Trophoblast cell (in vitro differentiated cells and primary cell): Measurements from ENCODE around the gene CDC7.
A peak's percentile ranks its signal among the peaks of the same experiment; 100 is the strongest.

Experiments
- DNase-seq, 2 donors: peaks; one replicate each; pipeline ENCODE4 v3.0.0-alpha.2; 2016
- H2AFZ ChIP-seq: 2 replicates; pipeline ENCODE4 v1.6.1; 2013; ENCODE audit warnings: low read length, moderate library complexity, mild to moderate bottlenecking; ENCODE audit not compliant: insufficient read depth, poor library complexity
- H2AK5ac ChIP-seq: 2 replicates; pipeline ENCODE4 v1.6.1; 2013; ENCODE audit warnings: mild to moderate bottlenecking, low read length
- H2BK120ac ChIP-seq: 2 replicates; pipeline ENCODE4 v1.6.1; 2013; ENCODE audit warnings: low read length, mild to moderate bottlenecking, moderate library complexity; ENCODE audit not compliant: insufficient read depth, poor library complexity
- H2BK12ac ChIP-seq: 2 replicates; pipeline ENCODE4 v1.6.1; 2013; ENCODE audit warnings: mild to moderate bottlenecking, low read length, moderate library complexity
- H2BK5ac ChIP-seq: 2 replicates; pipeline ENCODE4 v1.6.1; 2013; ENCODE audit warnings: low read length, low read depth, moderate library complexity, mild to moderate bottlenecking; ENCODE audit not compliant: poor library complexity
- H3K14ac ChIP-seq: 2 replicates; pipeline ENCODE4 v1.6.1; 2013; ENCODE audit warnings: mild to moderate bottlenecking, low read length
- H3K18ac ChIP-seq: 2 replicates; pipeline ENCODE4 v1.6.1; 2013; ENCODE audit warnings: mild to moderate bottlenecking, low read length
- H3K23ac ChIP-seq: 2 replicates; pipeline ENCODE4 v1.6.1; 2013; ENCODE audit warnings: low read length
- H3K27ac ChIP-seq: 2 replicates; pipeline ENCODE4 v1.5.1; 2013; ENCODE audit warnings: low read depth, mild to moderate bottlenecking, inconsistent platforms, low read length, moderate library complexity
- H3K27me3 ChIP-seq: 2 replicates; pipeline ENCODE4 v1.6.1; 2013; ENCODE audit warnings: inconsistent platforms, mild to moderate bottlenecking, low read length, moderate library complexity; ENCODE audit not compliant: insufficient read depth
- H3K36me3 ChIP-seq, 2 experiments: 1 replicate in 1 of 2; 2 replicates in 1 of 2; pipeline ENCODE4 v1.6.1; 2013; ENCODE audit warnings: low read length in 2 of 2, mild to moderate bottlenecking in 2 of 2, moderate library complexity in 1 of 2; ENCODE audit not compliant: insufficient read depth in 2 of 2, control insufficient read depth in 1 of 2
- H3K4ac ChIP-seq: 2 replicates; pipeline ENCODE4 v1.6.1; 2013; ENCODE audit warnings: low read depth, mild to moderate bottlenecking, low read length, moderate library complexity
- H3K4me1 ChIP-seq, 2 experiments: 1 replicate in 1 of 2; 2 replicates in 1 of 2; pipeline ENCODE4 v1.6.1; 2013; ENCODE audit warnings: low read length in 2 of 2, mild to moderate bottlenecking in 2 of 2, moderate library complexity in 1 of 2; ENCODE audit not compliant: insufficient read depth in 2 of 2, control insufficient read depth in 1 of 2
- H3K4me2 ChIP-seq: 2 replicates; pipeline ENCODE4 v1.6.1; 2013; ENCODE audit warnings: inconsistent platforms, mild to moderate bottlenecking, low read length, moderate library complexity
- H3K4me3 ChIP-seq: 2 replicates; pipeline ENCODE4 v1.5.1; 2013; ENCODE audit warnings: mild to moderate bottlenecking, low read depth, low read length, inconsistent platforms
- H3K79me1 ChIP-seq: one replicate; pipeline ENCODE4 v1.6.1; 2013; ENCODE audit warnings: low read length
- H3K79me2 ChIP-seq: 2 replicates; pipeline ENCODE4 v1.6.1; 2013; ENCODE audit warnings: low read length, mild to moderate bottlenecking; ENCODE audit not compliant: control insufficient read depth, insufficient read depth, poor library complexity
- H3K9ac ChIP-seq: 2 replicates; pipeline ENCODE4 v1.6.1; 2013; ENCODE audit warnings: mild to moderate bottlenecking, low read length
- H3K9me3 ChIP-seq: 2 replicates; pipeline ENCODE4 v1.6.1; 2013; ENCODE audit warnings: low read depth, mild to moderate bottlenecking, control low read depth, inconsistent platforms, low read length; ENCODE audit not compliant: insufficient read depth
- H4K12ac ChIP-seq: 2 replicates; pipeline ENCODE4 v1.6.1; 2013; ENCODE audit warnings: low read depth, mild to moderate bottlenecking, low read length, moderate library complexity
- H4K8ac ChIP-seq: 2 replicates; pipeline ENCODE4 v1.6.1; 2013; ENCODE audit warnings: low read depth, mild to moderate bottlenecking, low read length, moderate library complexity
- H4K91ac ChIP-seq: one replicate; pipeline ENCODE4 v1.6.1; 2013; ENCODE audit warnings: low read depth, mild to moderate bottlenecking, low read length, moderate library complexity
- WGBS: extraction: QIAGEN DNeasy Blood & Tissue Kit; methylation state at CpG from one replicate; pipeline ENCODE4 v1.1.7; 2013; ENCODE audit warnings: missing lambda C conversion rate; ENCODE audit not compliant: insufficient read length, insufficient coverage; ENCODE audit errors: extremely low coverage; 5-methylcytosine and 5-hydroxymethylcytosine counted together

The CDC7 gene

DNA sequence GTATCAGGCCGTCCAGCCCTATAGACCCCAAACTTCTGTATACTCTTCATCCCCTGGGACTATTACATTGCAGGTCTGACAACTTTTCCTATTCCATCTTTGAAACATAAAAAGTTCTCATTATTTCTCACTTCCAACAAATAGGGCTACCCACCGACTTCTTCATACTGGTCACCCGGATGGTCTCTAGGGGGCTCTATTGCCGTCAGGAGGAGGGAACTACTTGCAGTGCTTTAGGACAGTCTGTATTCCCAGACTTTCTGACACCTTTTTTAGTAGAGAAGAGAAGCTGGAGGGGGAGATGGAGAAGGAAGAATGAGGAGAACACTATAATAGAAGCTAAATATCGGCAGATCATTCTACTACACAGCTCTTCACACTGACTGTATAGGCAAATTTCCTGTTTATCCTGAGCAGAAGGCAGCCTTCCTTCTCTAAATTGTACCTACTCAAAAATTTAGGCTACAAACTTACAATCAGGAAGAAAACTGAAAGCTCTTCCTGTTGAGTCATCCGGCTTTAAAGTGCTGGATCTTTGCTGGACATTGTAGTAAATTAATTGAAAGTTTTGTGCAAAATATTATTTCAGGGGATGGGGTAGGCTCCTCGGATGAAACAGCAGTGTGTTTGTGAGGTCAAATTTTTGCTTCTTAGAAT, 54.6 kb downstream of the CDC7 start:
- Histone ChIP-seq H3K27ac (no peak overlapping the region), H2AK5ac (no peak overlapping the region), H4K91ac (no peak overlapping the region), H3K27me3 (no peaks in the 10 kb centered on the region), H3K36me3 (no peaks in the 10 kb centered on the region), H4K8ac (no peak overlapping the region), H3K79me2 (no peaks in the 10 kb centered on the region), H3K4me3 (no peak overlapping the region), H2AFZ (no peak overlapping the region), H3K14ac (no peak overlapping the region), H3K9ac (no peak overlapping the region), H2BK12ac (no peak overlapping the region), H3K79me1 (no peaks in the 10 kb centered on the region), H2BK120ac (no peak overlapping the region), H3K4me2 (no peak overlapping the region), H4K12ac (no peak overlapping the region), H3K9me3 (no peaks in the 10 kb centered on the region), H3K18ac (no peak overlapping the region), H3K4ac (no peak overlapping the region), H3K4me1 (peaks cover 3 to 13% of the 10 kb centered on the region in 2 experiments), H3K23ac (no peak overlapping the region), H2BK5ac (no peak overlapping the region)
- WGBS = no CpG with 5 or more reads among the region's 7 CpGs
- DNase-seq = no peak

DNA sequence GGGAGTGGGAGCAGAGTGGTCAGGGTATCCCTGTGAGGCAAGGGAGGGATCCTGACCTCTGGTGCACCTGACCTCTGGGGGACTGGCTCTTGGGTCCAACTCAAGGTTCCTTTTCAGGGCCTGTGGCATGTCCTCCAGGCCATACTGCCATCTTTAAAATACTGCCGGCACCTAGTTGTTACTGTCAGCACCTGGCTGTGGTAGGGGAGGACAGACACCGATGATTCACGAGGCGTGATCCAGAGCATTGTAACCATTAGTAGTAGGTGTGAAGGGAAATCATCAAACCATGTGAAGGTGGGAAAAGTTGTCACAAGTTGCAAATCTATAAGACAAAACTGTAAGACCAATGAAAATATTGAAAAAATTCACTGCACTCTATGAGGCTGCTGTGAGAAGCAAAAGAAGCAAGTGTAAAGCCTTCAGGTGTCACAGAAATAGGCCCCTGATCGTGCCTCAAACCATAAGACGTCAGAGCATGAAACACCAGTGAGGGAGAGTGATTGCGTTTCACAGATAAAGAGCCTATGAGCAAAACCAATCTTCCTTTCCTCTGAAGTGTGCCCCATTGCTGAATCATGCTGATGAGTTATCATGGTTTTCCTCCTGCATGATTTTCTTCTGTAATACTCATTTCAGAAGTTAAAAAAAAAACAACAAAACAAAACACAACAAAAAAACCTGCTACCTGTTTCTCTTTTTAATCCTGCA, 55.3 kb downstream of the CDC7 start:
- H3K18ac ChIP-seq = no peak overlapping the region
- no peak overlapping the region for H2BK12ac ChIP-seq
- no peak overlapping the region for H2AFZ ChIP-seq
- no peak overlapping the region for H2BK120ac ChIP-seq
- no peak overlapping the region for H3K9ac ChIP-seq
- no peaks in the 10 kb centered on the region for H3K79me1 ChIP-seq
- no peaks in the 10 kb centered on the region for H3K36me3 ChIP-seq
- H2AK5ac ChIP-seq = no peak overlapping the region
- no peak overlapping the region for H3K27ac ChIP-seq
- no peak overlapping the region for H3K14ac ChIP-seq
- H3K4ac ChIP-seq = no peak overlapping the region
- H3K4me2 ChIP-seq = no peak overlapping the region
- no peak overlapping the region for H4K8ac ChIP-seq
- H2BK5ac ChIP-seq = no peak overlapping the region
- H4K12ac ChIP-seq = no peak overlapping the region
- H3K9me3 ChIP-seq = no peaks in the 10 kb centered on the region
- H3K79me2 ChIP-seq = no peaks in the 10 kb centered on the region
- no peak overlapping the region for H3K4me3 ChIP-seq
- WGBS = no CpG with 5 or more reads among the region's 7 CpGs
- no peak overlapping the region for H4K91ac ChIP-seq
- peak; percentile 59 to 76 for DNase-seq
- no peak overlapping the region for H3K23ac ChIP-seq
- H3K27me3 ChIP-seq = no peaks in the 10 kb centered on the region
- H3K4me1 ChIP-seq = peaks cover 3 to 13% of the 10 kb centered on the region in 2 experiments

DNA sequence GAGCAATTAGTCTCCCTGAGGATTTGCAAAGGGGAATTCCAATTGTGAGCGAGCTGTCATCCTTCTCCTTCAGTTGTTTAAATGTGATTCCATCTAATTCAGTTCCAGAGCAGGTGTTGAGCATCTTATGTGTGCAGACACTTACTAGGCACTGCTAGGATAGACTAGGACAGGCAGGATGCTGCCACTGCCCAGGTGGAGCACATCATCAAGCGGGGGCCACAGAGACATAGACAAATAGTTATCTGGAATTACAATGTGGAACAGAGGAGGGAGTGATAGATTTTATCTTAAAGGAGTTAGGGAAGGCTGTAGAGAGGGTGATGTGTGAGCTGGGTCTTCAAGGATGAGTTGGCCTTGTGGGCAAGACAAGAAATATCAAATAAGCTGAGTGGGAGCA, 55.9 kb downstream of the CDC7 start:
- H3K18ac ChIP-seq = no peak overlapping the region
- no peak overlapping the region for H2AK5ac ChIP-seq
- H2BK120ac ChIP-seq = no peak overlapping the region
- no peak overlapping the region for H4K8ac ChIP-seq
- H3K27me3 ChIP-seq = no peaks in the 10 kb centered on the region
- DNase-seq = no peak
- no peak overlapping the region for H2AFZ ChIP-seq
- no peak overlapping the region for H2BK12ac ChIP-seq
- no peak overlapping the region for H3K4me3 ChIP-seq
- H3K27ac ChIP-seq = no peak overlapping the region
- H4K12ac ChIP-seq = no peak overlapping the region
- H3K14ac ChIP-seq = no peak overlapping the region
- no peaks in the 10 kb centered on the region for H3K9me3 ChIP-seq
- no peak overlapping the region for H3K23ac ChIP-seq
- H3K4me1 ChIP-seq = peaks cover 3 to 13% of the 10 kb centered on the region in 2 experiments
- H3K9ac ChIP-seq = no peak overlapping the region
- no peaks in the 10 kb centered on the region for H3K36me3 ChIP-seq
- WGBS = no CpG with 5 or more reads among the region's 2 CpGs
- H3K79me1 ChIP-seq = no peaks in the 10 kb centered on the region
- no peak overlapping the region for H2BK5ac ChIP-seq
- H3K4me2 ChIP-seq = no peak overlapping the region
- H4K91ac ChIP-seq = no peak overlapping the region
- H3K79me2 ChIP-seq = no peaks in the 10 kb centered on the region
- H3K4ac ChIP-seq = no peak overlapping the region

DNA sequence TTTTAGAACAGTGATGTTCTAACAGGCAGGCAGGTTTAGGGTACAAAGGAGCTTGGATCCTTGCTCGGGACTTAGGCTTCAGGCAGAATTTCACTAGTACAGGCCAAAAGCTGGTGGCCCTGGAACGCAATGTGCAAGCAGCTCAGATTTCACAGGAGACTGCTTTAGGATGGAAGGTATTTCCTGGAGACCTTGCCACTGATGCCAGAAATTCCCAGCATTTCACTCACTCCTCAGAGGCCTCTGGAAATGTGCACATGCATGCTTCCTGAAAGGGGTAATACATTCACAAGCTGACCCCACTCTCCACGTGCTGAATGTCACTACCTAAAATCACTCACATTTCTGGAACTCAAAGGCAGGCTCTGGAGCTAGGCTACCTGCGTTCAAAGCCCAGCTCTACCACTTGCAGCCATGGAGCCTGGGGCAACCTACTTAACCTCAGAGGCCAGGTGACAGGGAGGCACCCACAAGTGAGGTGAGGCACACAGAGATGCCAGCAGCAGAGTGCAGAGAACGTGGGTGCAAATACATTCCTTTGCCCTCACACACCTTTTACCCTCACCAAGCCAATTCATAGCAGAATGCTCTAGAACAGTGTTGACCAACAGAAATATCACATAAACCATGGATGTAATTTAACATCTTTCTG, 56.5 kb downstream of the CDC7 start:
- no CpG with 5 or more reads among the region's 5 CpGs for WGBS

More for the DNA sequence above, 56.5 kb downstream of the CDC7 start:
- no peaks in the 10 kb centered on the region for H3K79me1 ChIP-seq
- H3K27ac ChIP-seq = no peak overlapping the region
- H4K8ac ChIP-seq = no peak overlapping the region
- H3K14ac ChIP-seq = no peak overlapping the region
- H3K27me3 ChIP-seq = no peaks in the 10 kb centered on the region
- no peak overlapping the region for H4K91ac ChIP-seq
- no peak overlapping the region for H2BK5ac ChIP-seq
- no peak overlapping the region for H3K23ac ChIP-seq
- H3K18ac ChIP-seq = no peak overlapping the region
- no peak overlapping the region for H2AFZ ChIP-seq
- no peak overlapping the region for H2AK5ac ChIP-seq
- no peaks in the 10 kb centered on the region for H3K79me2 ChIP-seq
- no peak overlapping the region for H3K4me3 ChIP-seq
- H4K12ac ChIP-seq = no peak overlapping the region
- no peak overlapping the region for H3K4ac ChIP-seq
- H3K9ac ChIP-seq = no peak overlapping the region
- peaks cover 3 to 13% of the 10 kb centered on the region in 2 experiments for H3K4me1 ChIP-seq
- H3K4me2 ChIP-seq = no peak overlapping the region
- no peaks in the 10 kb centered on the region for H3K36me3 ChIP-seq
- H2BK12ac ChIP-seq = no peak overlapping the region
- H3K9me3 ChIP-seq = no peaks in the 10 kb centered on the region
- DNase-seq = peak; percentile 90 to 94
- H2BK120ac ChIP-seq = no peak overlapping the region
